ENCODE measurements around the gene BCORL1.

The BCORL1 gene

GRCh38 chrX:129982300-129983251 lies at the start of gene BCORL1:
Gene BCORL1, plus strand, starts transcription at chrX:129982635. Its CDS starts 22,597 bp downstream, at chrX:130005232.
- DNase-seq (ENCODE audit: low spot score): peak; percentile 91

GRCh38 chrX:129932821-129933321 lies 49.6 kb upstream of the BCORL1 start:
- no peak for DNase-seq (ENCODE audit: low spot score)

GRCh38 chrX:129933700-129934099 lies 48.7 kb upstream of the BCORL1 start:
- no peak for DNase-seq (ENCODE audit: low spot score)

- DNase-seq (ENCODE audit: low spot score): no peak
Measured at GRCh38 chrX:129934461-129934860, 48.0 kb upstream of the BCORL1 start.

GRCh38 chrX:129934952-129935351 lies 47.5 kb upstream of the BCORL1 start:
- no peak for DNase-seq (ENCODE audit: low spot score)

GRCh38 chrX:129938081-129938480 lies 44.4 kb upstream of the BCORL1 start:
- DNase-seq (ENCODE audit: low spot score): no peak

- no peak for DNase-seq (ENCODE audit: low spot score)
Measured at GRCh38 chrX:129939986-129940385, 42.4 kb upstream of the BCORL1 start.

- DNase-seq (ENCODE audit: low spot score): no peak
Measured at GRCh38 chrX:129940721-129941120, 41.7 kb upstream of the BCORL1 start.

- no peak for DNase-seq (ENCODE audit: low spot score)
Measured at GRCh38 chrX:129945131-129945530, 37.3 kb upstream of the BCORL1 start.

- no peak for DNase-seq (ENCODE audit: low spot score)
Measured at GRCh38 chrX:129953334-129953648, 29.1 kb upstream of the BCORL1 start.

- no peak for DNase-seq (ENCODE audit: low spot score)
Measured at GRCh38 chrX:129953881-129954280, 28.6 kb upstream of the BCORL1 start.

- no peak for DNase-seq (ENCODE audit: low spot score)
Measured at GRCh38 chrX:129954804-129955203, 27.6 kb upstream of the BCORL1 start.

- no peak for DNase-seq (ENCODE audit: low spot score)
Measured at GRCh38 chrX:129955682-129956081, 26.8 kb upstream of the BCORL1 start.

GRCh38 chrX:129956145-129956544 lies 26.3 kb upstream of the BCORL1 start:
- DNase-seq (ENCODE audit: low spot score): no peak

- no peak for DNase-seq (ENCODE audit: low spot score)
Measured at GRCh38 chrX:129956765-129957164, 25.7 kb upstream of the BCORL1 start.

- peak; percentile 34 for DNase-seq (ENCODE audit: low spot score)
Measured at GRCh38 chrX:129957241-129958082, 25.0 kb upstream of the BCORL1 start.

- DNase-seq (ENCODE audit: low spot score): no peak
Measured at GRCh38 chrX:129958083-129958465, 24.4 kb upstream of the BCORL1 start.

GRCh38 chrX:129958814-129959492 lies 23.5 kb upstream of the BCORL1 start:
- DNase-seq (ENCODE audit: low spot score): no peak

GRCh38 chrX:129959493-129959832 lies 23.0 kb upstream of the BCORL1 start:
- no peak for DNase-seq (ENCODE audit: low spot score)

- peak; percentile 67 for DNase-seq (ENCODE audit: low spot score)
Measured at GRCh38 chrX:129961180-129962083, 21.0 kb upstream of the BCORL1 start.

GRCh38 chrX:129963729-129964128 lies 18.7 kb upstream of the BCORL1 start:
- DNase-seq (ENCODE audit: low spot score): no peak

Measured in CD4-positive, alpha-beta T cell treated with Interleukin-6 at 100 ng/mL for 8 hours (primary cell).